ENCODE measurements around the gene CMBL. TPM values are rescaled to one million over a fixed set of nuclear protein-coding genes. Genes with fewer than 3 reads are reported as not detected.

The CMBL gene
- total RNA-seq, 1 experiment from 2014 or later, result 12.6 TPM

GRCh38 chr5:10266839-10267238 lies 40.9 kb downstream of the CMBL start:
- Histone ChIP-seq H4K91ac (ENCODE audit: insufficient read length, low read depth, low read length) (no peak overlapping the region), H2BK12ac (ENCODE audit: insufficient read length, low read depth, low read length) (no peak overlapping the region), H3K4me2 (ENCODE audit: insufficient read depth, insufficient read length, low read length) (no peak overlapping the region), H2BK120ac (ENCODE audit: low read depth, low read length, poor library complexity, severe bottlenecking) (no peak overlapping the region), H3K9me3 (ENCODE audit: control insufficient read depth, low read depth, low read length) (no peaks in the 10 kb centered on the region), H3K4ac (ENCODE audit: low read depth, low read length) (no peak overlapping the region), H3K18ac (ENCODE audit: insufficient read length, low read depth, low read length) (no peak overlapping the region), H2BK20ac (ENCODE audit: low read depth, low read length, poor library complexity, severe bottlenecking) (no peak overlapping the region), H4K20me1 (ENCODE audit: control insufficient read depth, insufficient read depth, insufficient read length) (no peaks in the 10 kb centered on the region), H4K8ac (replicated peaks; ENCODE audit: insufficient read length, low read depth, low read length) (no peak overlapping the region), H3K9ac (ENCODE audit: extremely low read depth, insufficient read length, low read length) (no peak overlapping the region), H3K23me2 (ENCODE audit: insufficient read length, low read depth, low read length, poor library complexity, severe bottlenecking) (no peaks in the 10 kb centered on the region), H3K27me3 (ENCODE audit: insufficient read depth, low read length) (no peaks in the 10 kb centered on the region), H2BK15ac (ENCODE audit: low read depth, low read length) (no peak overlapping the region), H3K14ac (ENCODE audit: insufficient read depth, low read length) (no peak overlapping the region), H3K4me1 (ENCODE audit: insufficient read depth, low read length) (peaks cover 3% of the 10 kb centered on the region; the same call in 1 of the 2 replicates), H2AK5ac (ENCODE audit: insufficient read length, low read length) (no peak overlapping the region), H2BK5ac (ENCODE audit: insufficient read length, low read length) (no peak overlapping the region), H2AFZ (ENCODE audit: low read length) (no peak overlapping the region), H3K27ac (ENCODE audit: insufficient read length, low read depth, low read length) (no peak overlapping the region), H3K23ac (ENCODE audit: insufficient read length, low read depth, low read length) (no peak overlapping the region), H3K56ac (ENCODE audit: insufficient read length, low read depth, low read length) (no peak overlapping the region), H3K79me1 (ENCODE audit: insufficient read depth, low read depth, low read length, poor library complexity, severe bottlenecking) (no peaks in the 10 kb centered on the region), H3T11ph (ENCODE audit: low read length) (no peak overlapping the region), H3K79me2 (ENCODE audit: insufficient read depth, low read length) (no peaks in the 10 kb centered on the region), H4K5ac (ENCODE audit: insufficient read length, low read depth, low read length) (no peak overlapping the region)
- Mint-ChIP-seq H3K4me1 (peaks cover 16 to 17% of the 10 kb centered on the region in 2 experiments), H3K36me3 (ENCODE audit: insufficient read depth in 1 of 3, low read depth in 3 of 3) (peaks cover 19 to 38% (median 32%) of the 10 kb centered on the region in 3 experiments), H3K27ac (peak overlapping the region in 2 of 3 experiments; percentile 40 to 82; a peak in 3 of 7 replicates), H3K4me3 (no peak overlapping the region), H3K27me3 (ENCODE audit: low read depth) (no peaks in the 10 kb centered on the region; the same call in 1 of the 2 replicates), H3K9me3 (0 out of 5 replicates have a peak, but pooled peaks cover 0 to 3% of the 10 kb centered on the region in 2 experiments)
- TF ChIP-seq CTCF (conservative IDR thresholded peaks at IDR 0.05), result no peak
- no CpG with 5 or more reads among the region's 4 CpGs for WGBS (ENCODE audit: extremely low coverage, insufficient read length, low lambda C conversion rate)
- DNase-seq, result no peak
